Rectal smooth muscle tissue (tissue), 1 donor: ENCODE data around the gene PDPR.
A peak's percentile ranks its signal among the peaks of the same experiment; 100 is the strongest.
"Not testable (repeated sequence)": the region's sequence is repeated elsewhere in the genome, so short reads cannot be mapped to it uniquely, and the experiment has no call there.

Source experiments
- H3K27ac ChIP-seq: one replicate; pipeline ENCODE4 v1.7.0; 2013; ENCODE audit warnings: low read depth, low read length, inconsistent platforms
- H3K27me3 ChIP-seq: one replicate; pipeline ENCODE4 v1.7.0; 2013; ENCODE audit warnings: low read length; ENCODE audit not compliant: control insufficient read depth, insufficient read depth
- H3K36me3 ChIP-seq: one replicate; pipeline ENCODE4 v1.7.0; 2013; ENCODE audit warnings: low read length; ENCODE audit not compliant: control insufficient read depth, insufficient read depth
- H3K4me1 ChIP-seq: one replicate; pipeline ENCODE4 v1.7.0; 2013; ENCODE audit warnings: low read length; ENCODE audit not compliant: control insufficient read depth, insufficient read depth
- H3K4me3 ChIP-seq: one replicate; pipeline ENCODE4 v1.7.0; 2013; ENCODE audit warnings: low read length
- H3K9ac ChIP-seq: one replicate; pipeline ENCODE4 v1.7.0; 2013; ENCODE audit warnings: low read length

The PDPR gene

DNA sequence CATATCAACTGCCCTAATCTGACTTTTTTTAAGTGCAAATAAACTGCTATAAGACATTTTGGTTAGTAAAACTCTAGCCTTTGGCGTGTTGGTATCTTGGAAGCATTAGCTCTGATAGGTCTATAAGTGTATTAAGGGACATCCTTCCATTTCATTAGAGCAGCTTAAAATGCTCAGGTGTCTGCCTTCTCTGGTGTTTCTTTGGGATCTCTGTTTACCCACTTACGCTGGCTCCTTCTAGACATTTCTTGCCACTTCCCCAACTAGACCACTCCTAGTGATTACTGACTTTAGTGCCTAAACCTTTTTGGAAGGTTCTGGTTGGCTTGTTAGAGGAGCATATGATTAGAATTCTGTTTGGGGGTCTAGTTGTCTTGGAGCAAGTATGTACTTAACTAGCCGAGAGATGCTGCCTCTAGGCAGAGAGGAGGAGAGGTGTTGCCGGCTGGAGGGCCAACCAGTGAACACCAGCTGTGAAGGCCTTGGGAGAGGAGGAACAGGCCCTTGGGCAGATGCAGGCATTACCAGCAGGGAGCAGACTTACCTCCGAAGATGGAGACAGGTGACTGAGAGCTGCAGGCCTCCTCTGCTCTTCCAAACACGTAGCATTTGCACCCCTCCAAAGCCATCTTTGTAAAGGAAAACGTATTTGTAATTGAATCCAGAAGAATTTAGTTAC, 44.3 kb downstream of the PDPR start:
- H3K9ac ChIP-seq: no peak overlapping the region
- H3K36me3 ChIP-seq: peaks cover 44% of the 10 kb centered on the region
- H3K27ac ChIP-seq: no peak overlapping the region
- no peaks in the 10 kb centered on the region for H3K27me3 ChIP-seq
- H3K4me1 ChIP-seq: no peaks in the 10 kb centered on the region
- H3K4me3 ChIP-seq: no peak overlapping the region

DNA sequence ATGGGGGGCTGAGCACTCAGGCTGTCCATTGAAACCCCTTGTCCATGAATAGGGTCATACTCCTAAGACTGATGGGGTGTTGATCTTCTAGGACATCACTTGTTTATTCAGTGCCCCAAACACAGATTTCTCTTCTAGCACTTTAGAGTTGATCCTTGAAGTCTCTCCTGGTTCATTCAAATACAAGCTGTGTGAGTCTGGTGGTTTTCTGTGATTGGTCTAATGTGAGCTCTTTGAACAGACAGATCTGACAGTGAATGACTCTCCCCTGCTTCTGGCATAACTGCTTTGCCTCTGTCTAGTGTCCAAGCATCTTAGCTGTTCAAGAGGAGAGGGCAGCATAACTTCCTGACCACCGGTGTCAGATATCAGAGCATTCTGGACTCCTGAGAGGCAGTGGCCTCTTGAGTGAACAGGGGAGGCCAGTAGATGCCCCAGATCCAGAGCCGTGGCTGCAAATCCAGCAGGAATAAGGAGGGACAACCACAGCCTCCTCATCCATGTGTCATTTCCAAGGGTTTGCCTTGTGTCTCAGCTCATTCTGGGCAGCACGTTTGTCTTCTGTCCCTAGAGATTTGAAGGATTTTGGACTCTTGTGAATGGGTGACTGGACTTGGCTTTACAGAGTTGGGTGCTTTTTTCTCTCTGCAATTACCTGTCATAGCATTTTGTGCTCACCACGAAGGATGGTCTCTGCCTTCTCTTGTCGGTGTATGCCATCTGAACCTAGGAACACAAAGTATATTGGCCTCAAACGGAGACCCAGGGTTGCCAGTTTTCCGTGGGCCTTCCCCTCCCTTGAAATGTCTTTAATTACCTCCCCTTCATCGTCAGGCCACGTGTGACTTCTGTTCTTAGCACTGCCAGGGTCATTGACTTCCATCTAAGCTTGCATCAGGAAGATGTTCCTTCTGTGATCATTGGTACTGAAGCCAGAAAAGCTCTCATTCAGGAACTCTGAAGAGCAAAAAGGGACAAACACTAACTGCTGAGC, 45.5 kb downstream of the PDPR start:
- H3K9ac ChIP-seq: no peak overlapping the region
- no peaks in the 10 kb centered on the region for H3K27me3 ChIP-seq
- no peak overlapping the region for H3K4me3 ChIP-seq
- H3K36me3 ChIP-seq: peaks cover 42% of the 10 kb centered on the region
- H3K27ac ChIP-seq: no peak overlapping the region
- H3K4me1 ChIP-seq: no peaks in the 10 kb centered on the region

DNA sequence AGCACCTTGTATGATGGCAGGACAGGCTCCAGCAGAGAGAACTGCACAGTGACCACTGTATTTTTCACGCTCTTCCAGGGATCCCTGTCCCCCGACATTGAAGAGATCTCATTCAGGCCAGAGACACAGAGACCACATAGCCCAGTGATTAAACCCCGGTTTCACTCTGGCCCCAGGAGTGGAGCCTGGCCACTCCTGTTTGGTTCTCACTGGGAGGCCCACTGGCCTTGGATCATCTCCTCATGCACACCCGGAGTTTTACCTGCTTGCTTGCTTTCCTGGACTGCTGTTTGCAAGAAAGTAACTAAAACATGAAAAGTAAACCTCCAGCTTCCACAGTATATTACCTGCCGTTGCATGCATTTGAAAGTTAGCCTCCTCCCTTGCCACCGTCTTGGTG, 46.3 kb downstream of the PDPR start:
- Histone ChIP-seq H3K9ac (no peak overlapping the region), H3K4me3 (no peak overlapping the region), H3K36me3 (peaks cover 42% of the 10 kb centered on the region), H3K27me3 (no peaks in the 10 kb centered on the region), H3K4me1 (no peaks in the 10 kb centered on the region), H3K27ac (no peak overlapping the region)

DNA sequence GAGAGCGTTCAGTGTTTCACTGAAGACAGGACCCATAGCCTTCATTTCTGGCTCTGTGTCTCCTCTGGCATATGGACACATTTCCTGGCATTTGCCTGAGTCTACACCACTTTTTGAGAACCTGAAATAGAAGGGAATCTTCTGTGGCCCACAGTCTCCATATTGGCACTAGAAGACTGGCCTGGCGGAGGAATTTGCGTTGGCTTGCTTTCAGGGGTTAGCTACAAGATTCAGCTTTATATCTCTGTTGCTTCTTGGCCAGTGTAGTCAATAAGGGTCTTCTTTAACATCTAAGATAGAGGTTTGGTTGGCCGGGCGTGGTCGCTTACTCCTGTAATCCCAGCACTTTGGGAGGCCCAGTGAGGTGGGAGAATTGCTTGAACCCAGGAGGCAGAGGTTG, 46.7 kb downstream of the PDPR start:
- H3K27ac ChIP-seq: no peak overlapping the region
- no peak overlapping the region for H3K4me3 ChIP-seq
- no peaks in the 10 kb centered on the region for H3K27me3 ChIP-seq
- peaks cover 42% of the 10 kb centered on the region for H3K36me3 ChIP-seq
- H3K4me1 ChIP-seq: no peaks in the 10 kb centered on the region
- no peak overlapping the region for H3K9ac ChIP-seq

DNA sequence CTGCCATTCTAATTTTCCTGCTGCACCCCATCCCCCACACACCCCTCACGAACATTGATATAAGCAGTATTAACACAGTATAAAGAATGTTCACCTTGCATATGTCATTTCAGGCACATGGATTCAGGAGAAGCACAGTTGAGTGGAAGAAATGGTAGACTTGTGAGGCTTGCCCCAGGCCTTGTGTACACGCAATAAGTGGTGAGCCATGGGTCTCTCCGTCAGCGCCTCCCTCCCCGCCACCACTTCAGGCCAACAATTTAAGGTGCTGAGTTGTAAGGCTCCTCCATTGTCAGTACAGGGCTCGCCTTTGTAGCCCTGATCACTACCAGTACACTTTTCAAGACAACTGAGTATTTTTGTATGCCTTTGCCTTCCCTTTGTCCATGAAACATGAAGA, 47.2 kb downstream of the PDPR start:
- no peak overlapping the region for H3K27ac ChIP-seq
- H3K4me3 ChIP-seq: no peak overlapping the region
- H3K9ac ChIP-seq: no peak overlapping the region
- H3K36me3 ChIP-seq: peaks cover 36% of the 10 kb centered on the region
- H3K4me1 ChIP-seq: no peaks in the 10 kb centered on the region
- H3K27me3 ChIP-seq: no peaks in the 10 kb centered on the region

DNA sequence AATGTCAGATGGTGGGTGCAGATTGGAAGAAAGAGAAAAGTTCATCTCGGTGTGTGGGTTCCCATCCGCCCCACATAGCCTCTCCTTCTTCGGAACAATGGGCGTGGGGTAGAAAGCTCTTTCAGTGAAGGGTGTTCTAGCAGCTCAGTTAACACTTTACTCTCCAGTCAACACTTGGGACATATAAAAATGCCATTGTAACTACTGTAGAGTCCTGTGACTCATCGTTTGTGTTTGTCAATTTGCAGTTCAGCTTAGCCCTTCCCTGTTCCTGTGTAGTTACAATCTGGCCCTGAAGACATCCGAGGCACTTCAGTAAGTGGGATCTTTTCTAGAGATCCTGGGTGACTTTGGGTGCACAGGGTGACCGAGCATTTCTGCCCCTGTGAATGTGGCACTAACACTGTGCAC, 47.9 kb downstream of the PDPR start:
- H3K4me1 ChIP-seq: no peaks in the 10 kb centered on the region
- H3K27ac ChIP-seq: no peak overlapping the region
- no peaks in the 10 kb centered on the region for H3K27me3 ChIP-seq
- no peak overlapping the region for H3K9ac ChIP-seq
- H3K36me3 ChIP-seq: peaks cover 30% of the 10 kb centered on the region
- H3K4me3 ChIP-seq: no peak overlapping the region

DNA sequence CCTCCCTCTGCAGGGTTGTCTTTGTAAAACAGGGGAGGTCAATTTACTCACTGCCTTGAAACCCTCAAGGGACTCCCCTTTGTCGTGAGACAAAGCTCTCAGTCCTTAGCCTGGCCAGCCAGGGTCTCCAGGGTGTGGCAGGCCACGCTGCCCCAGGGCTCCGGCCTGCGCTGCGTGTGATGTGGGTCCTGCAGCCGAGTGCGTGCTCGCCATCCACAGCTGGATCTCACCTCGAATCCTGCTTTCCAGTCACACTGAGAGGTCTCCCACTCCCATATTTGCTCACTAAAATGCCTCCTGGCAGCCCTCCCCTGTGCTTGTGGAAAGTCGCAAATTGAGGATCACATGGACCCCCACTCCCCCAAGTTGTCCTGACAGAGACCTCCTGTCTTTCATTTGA, 49.5 kb downstream of the PDPR start:
- H3K36me3 ChIP-seq: peaks cover 16% of the 10 kb centered on the region
- no peak overlapping the region for H3K9ac ChIP-seq
- no peak overlapping the region for H3K4me3 ChIP-seq
- H3K27me3 ChIP-seq: no peaks in the 10 kb centered on the region
- no peaks in the 10 kb centered on the region for H3K4me1 ChIP-seq
- no peak overlapping the region for H3K27ac ChIP-seq

DNA sequence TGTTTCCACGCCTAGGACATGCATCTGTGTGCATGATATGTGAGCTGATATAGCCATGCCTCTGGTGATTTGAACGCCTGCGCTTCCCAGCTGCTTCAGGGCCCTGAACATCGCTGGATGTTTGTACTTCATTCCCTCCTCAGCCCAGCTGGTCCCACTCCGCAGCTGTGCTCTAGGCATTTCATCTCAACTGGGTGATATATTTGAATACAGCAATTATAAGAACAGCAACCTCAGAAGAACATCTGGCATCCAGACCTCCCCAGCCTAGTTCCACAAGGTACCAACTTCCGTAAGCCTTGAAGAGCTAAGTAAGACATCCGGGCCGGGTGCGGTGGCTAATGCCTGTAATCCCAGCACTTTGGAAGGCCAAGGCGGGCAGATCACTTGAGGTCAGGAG, 52.6 kb downstream of the PDPR start:
- H3K27ac ChIP-seq, H3K36me3 ChIP-seq, H3K4me1 ChIP-seq: not testable (repeated sequence)

DNA sequence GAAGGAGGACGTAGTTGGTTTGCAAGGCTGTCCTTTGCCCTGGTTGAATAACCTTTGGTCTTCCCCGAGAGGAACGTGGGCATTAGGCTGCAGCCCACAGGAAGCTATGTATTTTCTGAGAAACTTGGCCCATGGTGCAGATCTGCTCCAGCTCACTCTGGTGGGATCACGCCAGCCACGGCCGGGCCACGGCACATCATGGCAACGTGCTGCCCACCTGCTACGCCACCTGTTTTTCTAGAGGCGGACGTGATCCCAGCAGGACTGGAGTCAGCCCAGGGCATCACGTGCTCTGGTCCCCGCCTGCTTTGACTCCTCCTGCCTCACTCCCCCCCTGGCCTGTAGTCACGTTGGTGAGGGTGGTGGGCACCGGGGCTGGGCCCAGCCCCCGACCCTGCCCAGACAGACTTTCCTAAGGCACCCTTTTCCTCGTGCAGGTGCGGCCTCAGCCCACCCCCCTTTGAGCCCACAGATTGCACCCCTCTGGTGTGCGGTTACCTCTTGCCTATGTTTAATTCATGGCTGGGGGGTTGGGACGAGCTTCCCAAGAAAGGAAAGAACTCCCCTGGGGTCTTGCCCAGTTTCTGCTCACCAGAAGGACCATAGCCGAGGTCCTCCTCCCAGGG, 59.2 kb downstream of the PDPR start, which contains the start of gene CLEC18C:
CLEC18C (plus strand) TSS at position 576 of the 626 bp plus-strand sequence. CDS start 492 bp downstream, outside the sequence.
- not testable (repeated sequence) for H3K4me3 ChIP-seq, H3K27ac ChIP-seq, H3K27me3 ChIP-seq, H3K36me3 ChIP-seq, H3K9ac ChIP-seq, H3K4me1 ChIP-seq

More for the DNA sequence above, 52.6 kb downstream of the PDPR start:
- H3K4me3 ChIP-seq, H3K9ac ChIP-seq, H3K27me3 ChIP-seq: not testable (repeated sequence)

DNA sequence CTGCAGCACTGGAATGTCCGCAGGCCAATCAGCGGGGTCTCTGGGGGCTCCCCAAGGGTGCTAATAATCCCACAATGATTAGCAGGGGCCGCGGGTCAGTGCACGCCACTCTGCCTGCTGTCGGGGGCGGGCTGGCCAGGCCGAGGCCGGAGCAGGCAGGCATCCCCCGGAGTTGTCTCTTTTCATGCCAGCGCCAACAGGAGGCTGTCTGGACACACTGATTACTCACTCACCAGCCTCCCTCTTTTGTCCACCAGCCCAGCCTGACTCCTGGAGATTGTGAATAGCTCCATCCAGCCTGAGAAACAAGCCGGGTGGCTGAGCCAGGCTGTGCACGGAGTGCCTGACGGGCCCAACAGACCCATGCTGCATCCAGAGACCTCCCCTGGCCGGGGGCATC, 59.8 kb downstream of the PDPR start:
- not testable (repeated sequence) for H3K27me3 ChIP-seq, H3K4me3 ChIP-seq, H3K36me3 ChIP-seq, H3K27ac ChIP-seq, H3K4me1 ChIP-seq, H3K9ac ChIP-seq

DNA sequence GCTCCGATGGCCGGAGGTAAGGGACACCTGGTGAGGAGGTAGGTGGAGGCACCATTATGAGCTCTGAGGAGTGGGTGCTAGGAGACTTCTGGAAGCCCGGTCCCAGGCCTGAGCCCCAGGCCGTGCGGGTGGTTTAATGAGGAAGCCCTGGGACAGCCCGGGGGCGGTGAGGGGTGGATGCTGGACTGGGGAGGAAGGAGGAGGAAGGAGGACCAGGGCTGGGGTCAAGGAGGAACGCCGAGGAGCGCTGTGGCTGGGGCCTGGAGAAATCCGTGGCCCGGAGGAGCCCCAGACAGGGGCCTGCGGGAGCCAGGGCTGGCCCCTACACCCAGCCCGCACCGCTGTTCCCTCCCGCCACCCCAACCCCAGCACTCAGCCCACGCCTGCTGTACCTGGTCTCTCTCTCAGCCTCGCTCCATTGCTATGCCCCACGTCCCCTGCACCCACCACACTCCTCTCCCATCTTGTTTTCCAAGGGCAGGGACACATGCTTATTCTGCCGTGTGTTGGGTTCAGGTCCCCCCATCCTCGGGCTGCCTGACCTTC, 60.3 kb downstream of the PDPR start:
- H3K27me3 ChIP-seq: not testable (repeated sequence)

DNA sequence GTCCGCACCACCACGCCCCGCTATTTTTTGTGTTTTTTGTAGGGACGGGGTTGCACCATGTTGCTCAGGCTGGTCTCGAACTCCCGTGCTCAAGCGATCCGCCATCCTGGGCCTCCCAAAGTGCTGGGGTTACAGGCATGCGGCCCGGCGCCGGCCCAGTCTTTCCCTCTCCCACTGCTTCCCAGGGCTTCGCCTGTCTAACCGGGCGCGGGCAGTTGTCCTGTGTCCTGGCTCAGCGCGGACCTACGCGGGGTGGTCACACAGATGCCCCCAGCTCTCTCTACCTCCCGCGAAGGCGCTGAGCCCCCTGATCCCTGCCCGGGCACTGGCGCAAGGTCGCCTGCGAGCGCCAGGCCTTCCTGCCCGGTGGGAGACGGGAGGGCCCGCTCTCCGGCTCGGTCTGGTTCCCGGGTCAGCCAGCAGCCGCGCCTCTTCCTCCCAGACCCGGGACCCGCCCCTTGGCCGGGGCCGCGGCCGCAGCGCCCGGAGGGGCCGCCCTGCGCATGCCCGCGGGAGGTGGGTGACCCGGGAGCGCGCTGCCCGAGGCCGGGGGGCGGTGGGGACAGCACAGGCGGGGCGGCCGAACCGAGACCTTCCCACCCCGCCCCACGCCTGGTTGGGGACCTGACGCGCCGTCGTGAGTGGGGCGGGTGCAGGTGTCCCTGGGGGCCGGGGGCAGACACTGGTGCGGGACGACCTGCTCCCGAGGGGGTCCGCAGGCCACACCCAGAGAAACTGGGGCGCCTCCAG, 73.9 kb downstream of the PDPR start:
- H3K27me3 ChIP-seq, H3K36me3 ChIP-seq, H3K4me1 ChIP-seq, H3K9ac ChIP-seq: not testable (repeated sequence)
- Histone ChIP-seq H3K4me3 (peak overlapping the region; percentile 44), H3K27ac (peak overlapping the region; percentile 58)

More for the DNA sequence above, 60.3 kb downstream of the PDPR start:
- H3K36me3 ChIP-seq, H3K27ac ChIP-seq, H3K9ac ChIP-seq, H3K4me3 ChIP-seq, H3K4me1 ChIP-seq: not testable (repeated sequence)
